Endodermal cell (in vitro differentiated cells): Measurements from ENCODE around the gene PTPRN2. TPM values are rescaled to one million over a fixed set of nuclear protein-coding genes. Genes with fewer than 3 reads are reported as not detected.
A peak's percentile ranks its signal among the peaks of the same experiment; 100 is the strongest.

Experiments used
- DNase-seq: peaks from one replicate; pipeline ENCODE4 v3.0.0-alpha.2; 2017
- H3K27ac ChIP-seq: 2 replicates; pipeline ENCODE4 v1.5.1; 2013; ENCODE audit warnings: mild to moderate bottlenecking, low read depth, low read length, moderate library complexity
- H3K27me3 ChIP-seq: 2 replicates; pipeline ENCODE4 v1.6.1; 2013; ENCODE audit warnings: mild to moderate bottlenecking, low read length, moderate library complexity; ENCODE audit not compliant: insufficient read depth, control insufficient read depth, poor library complexity, severe bottlenecking
- H3K36me3 ChIP-seq: 2 replicates; pipeline ENCODE4 v1.7.0; 2013; ENCODE audit warnings: mild to moderate bottlenecking, low read length, moderate library complexity; ENCODE audit not compliant: control insufficient read depth, insufficient read depth
- H3K4me1 ChIP-seq: one replicate; pipeline ENCODE4 v1.7.0; 2013; ENCODE audit warnings: low read length; ENCODE audit not compliant: control insufficient read depth, insufficient read depth
- H3K4me3 ChIP-seq: 2 replicates; pipeline ENCODE4 v1.5.1; 2013; ENCODE audit warnings: mild to moderate bottlenecking, low read length, moderate library complexity
- H3K9ac ChIP-seq: 2 replicates; pipeline ENCODE4 v1.6.1; 2013; ENCODE audit warnings: mild to moderate bottlenecking, low read length, moderate library complexity; ENCODE audit not compliant: poor library complexity, severe bottlenecking; ENCODE audit errors: extremely low read depth
- H3K9me3 ChIP-seq: 2 replicates; pipeline ENCODE4 v1.6.1; 2013; ENCODE audit warnings: mild to moderate bottlenecking, low read length, moderate library complexity; ENCODE audit not compliant: control insufficient read depth
- H3K27ac Mint-ChIP-seq: 2 replicates; pipeline ENCODE4 v1.8.0; 2020; ENCODE audit warnings: mixed read lengths
- H3K27me3 Mint-ChIP-seq: 2 replicates; pipeline ENCODE4 v1.8.0; 2021; ENCODE audit warnings: mild to moderate bottlenecking, mixed read lengths; ENCODE audit not compliant: insufficient read depth
- H3K36me3 Mint-ChIP-seq: 2 replicates; pipeline ENCODE4 v1.8.0; 2020; ENCODE audit warnings: low read depth, mixed read lengths
- H3K4me1 Mint-ChIP-seq: 2 replicates; pipeline ENCODE4 v1.8.0; 2020; ENCODE audit warnings: mixed read lengths
- H3K4me3 Mint-ChIP-seq: 2 replicates; pipeline ENCODE4 v1.8.0; 2020; ENCODE audit warnings: mild to moderate bottlenecking, moderate library complexity, mixed read lengths
- H3K9me3 Mint-ChIP-seq: 2 replicates; pipeline ENCODE4 v1.8.0; 2020; ENCODE audit warnings: mild to moderate bottlenecking, mixed read lengths
- CTCF ChIP-seq: fragments of 200-600 bp; sonication (generic); conservative IDR thresholded peaks from 2 replicates; pipeline ENCODE4 v1.5.0; 2021; ENCODE audit warnings: antibody characterized with exemption, mild to moderate bottlenecking
- WGBS, 2 experiments: methylation state at CpG; one replicate each; pipeline versions ENCODE4 v1.1.5 to v1.1.7; 2013; ENCODE audit warnings: missing lambda C conversion rate in 2 of 2, mixed read lengths in 1 of 2; ENCODE audit not compliant: insufficient coverage in 1 of 2, insufficient read length in 1 of 2; 5-methylcytosine and 5-hydroxymethylcytosine counted together
- total RNA-seq, 2 donors: library from RNA; stranded (reverse); fragmentation: NEBNext Ultra II Directional in 1 of 2; extraction: Animal tissue kit (Norgen Biotek cat#: 25700) in 1 of 2; gene quantifications; 2 replicates in 1 of 2; 3 replicates in 1 of 2; pipeline ENCODE4 v1.2.1, GENCODE V29; 2021

Gene PTPRN2
- total RNA-seq, 2 donors from 2014 or later, result 0.69 to 1.2 TPM

- peak; percentile 3 for DNase-seq
- peaks cover 1% of the 10 kb centered on the region for H3K36me3 Mint-ChIP-seq
- H3K27ac ChIP-seq, result no peak overlapping the region
- no peak for TF ChIP-seq CTCF
- no peaks in the 10 kb centered on the region for H3K27me3 ChIP-seq
- H3K27me3 Mint-ChIP-seq, result peaks cover 1% of the 10 kb centered on the region
- H3K4me3 Mint-ChIP-seq, result no peak overlapping the region
- H3K9me3 Mint-ChIP-seq, result peaks cover 16% of the 10 kb centered on the region
- H3K4me3 ChIP-seq, result no peak overlapping the region
- WGBS, 2 experiments, result 63 to 78% methylated on average over 6 to 8 of the region's 8 CpGs
- no peak overlapping the region for H3K27ac Mint-ChIP-seq
- no peak overlapping the region for H3K9ac ChIP-seq
- H3K36me3 ChIP-seq, result no peaks in the 10 kb centered on the region
- no peaks in the 10 kb centered on the region for H3K4me1 ChIP-seq
- peaks cover 75% of the 10 kb centered on the region for H3K9me3 ChIP-seq
- peaks cover 2% of the 10 kb centered on the region for H3K4me1 Mint-ChIP-seq
Measured at GRCh38 chr7:158454631-158455030, 133.0 kb downstream of the PTPRN2 start.

GRCh38 chr7:158453663-158454062, 134.0 kb downstream of the PTPRN2 start:
- Mint-ChIP-seq H3K27ac (no peak overlapping the region), H3K27me3 (no peaks in the 10 kb centered on the region), H3K4me1 (peaks cover 2% of the 10 kb centered on the region), H3K4me3 (no peak overlapping the region), H3K36me3 (peaks cover 1% of the 10 kb centered on the region), H3K9me3 (peaks cover 16% of the 10 kb centered on the region)
- Histone ChIP-seq H3K27ac (no peak overlapping the region), H3K4me3 (no peak overlapping the region), H3K9me3 (peaks cover 81% of the 10 kb centered on the region), H3K4me1 (no peaks in the 10 kb centered on the region), H3K27me3 (no peaks in the 10 kb centered on the region), H3K9ac (no peak overlapping the region), H3K36me3 (no peaks in the 10 kb centered on the region)
- TF ChIP-seq CTCF, result no peak
- DNase-seq, result peak; percentile 3
- 80 to 85% methylated on average over 1 to 6 of the region's 9 CpGs for WGBS, 2 experiments

GRCh38 chr7:158452331-158452730, 135.3 kb downstream of the PTPRN2 start:
- no peak for TF ChIP-seq CTCF
- Mint-ChIP-seq H3K4me3 (no peak overlapping the region), H3K9me3 (peaks cover 16% of the 10 kb centered on the region), H3K27me3 (no peaks in the 10 kb centered on the region), H3K4me1 (peaks cover 2% of the 10 kb centered on the region), H3K36me3 (peaks cover 1% of the 10 kb centered on the region), H3K27ac (no peak overlapping the region)
- Histone ChIP-seq H3K36me3 (no peaks in the 10 kb centered on the region), H3K9ac (no peak overlapping the region), H3K27me3 (no peaks in the 10 kb centered on the region), H3K9me3 (peaks cover 79% of the 10 kb centered on the region), H3K4me1 (no peaks in the 10 kb centered on the region), H3K27ac (no peak overlapping the region), H3K4me3 (no peak overlapping the region)
- WGBS, 2 experiments, result 86 to 100% methylated on average over 3 to 11 of the region's 11 CpGs
- peak; percentile 9 for DNase-seq
